ENCODE data around the gene MRC1. TPM values are rescaled to one million over a fixed set of nuclear protein-coding genes. Genes with fewer than 3 reads are reported as not detected.

The MRC1 gene
- total RNA-seq, 1 donor from 2014 or later: 0.07 TPM

- Histone ChIP-seq H4K20me1 (ENCODE audit: insufficient read depth, low read length) (no peaks in the 10 kb centered on the region), H3K4me2 (ENCODE audit: low read length) (no peak overlapping the region), H2AFZ (ENCODE audit: low read depth, low read length) (no peak overlapping the region), H3K27me3 (ENCODE audit: insufficient read depth, low read length) (no peaks in the 10 kb centered on the region), H3K9ac (ENCODE audit: low read length) (no peak overlapping the region), H3K9me3 (ENCODE audit: insufficient read depth, low read depth, low read length) (no peaks in the 10 kb centered on the region), H3K4me1 (ENCODE audit: insufficient read depth, low read length) (no peaks in the 10 kb centered on the region), H3K79me2 (ENCODE audit: insufficient read depth, low read length) (no peaks in the 10 kb centered on the region), H3K4me3 (ENCODE audit: insufficient read depth, low read depth, low read length) (no peak overlapping the region), H3K36me3 (ENCODE audit: insufficient read depth, low read length) (no peaks in the 10 kb centered on the region), H3K27ac (ENCODE audit: low read depth, low read length) (no peak overlapping the region)
- H3K9me3 Mint-ChIP-seq (ENCODE audit: unreplicated experiment): peaks cover 3% of the 10 kb centered on the region
- DNase-seq (ENCODE audit: low read depth): no peak
- TF ChIP-seq EZH2 (IDR thresholded peaks at IDR 0.05; ENCODE audit: insufficient read depth, low read length) (no peak), CTCF (IDR thresholded peaks at IDR 0.05; ENCODE audit: insufficient read depth, low read depth, low read length) (no peak)
- H3K4me3 Mint-ChIP-seq (ENCODE audit: unreplicated experiment): no peak overlapping the region
- H3K27me3 Mint-ChIP-seq (ENCODE audit: low read depth, unreplicated experiment): no peaks in the 10 kb centered on the region
- H3K36me3 Mint-ChIP-seq (ENCODE audit: low read depth, unreplicated experiment): no peaks in the 10 kb centered on the region
- no peak overlapping the region for H3K27ac Mint-ChIP-seq (ENCODE audit: unreplicated experiment)
- FAIRE-seq: no peak
- H3K4me1 Mint-ChIP-seq (ENCODE audit: low read depth, unreplicated experiment): no peaks in the 10 kb centered on the region
Measured at GRCh38 chr10:17859492-17860156, 50.5 kb downstream of the MRC1 start.

DNA sequence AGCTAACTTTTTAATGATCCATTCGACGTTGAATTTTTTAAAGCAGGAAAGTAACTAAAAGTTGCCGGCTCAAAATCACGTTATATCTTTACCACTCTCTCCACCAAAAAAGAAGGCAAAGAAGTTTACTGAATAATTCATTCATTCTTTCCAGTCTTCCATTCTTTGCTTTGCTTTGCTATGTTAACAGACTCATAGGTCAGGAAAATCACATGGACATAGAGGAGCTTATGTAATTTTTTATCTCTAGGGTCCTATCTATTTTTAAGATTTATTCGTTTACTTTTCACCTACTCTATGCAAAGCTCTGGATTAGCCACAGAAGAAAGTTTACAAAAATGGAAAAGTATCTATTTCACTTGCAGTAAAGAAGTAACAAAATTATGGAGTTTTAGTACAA, 52.6 kb downstream of the MRC1 start:
- Histone ChIP-seq H3K79me2 (ENCODE audit: insufficient read depth, low read length) (no peaks in the 10 kb centered on the region), H2AFZ (ENCODE audit: low read depth, low read length) (no peak overlapping the region), H3K27ac (ENCODE audit: low read depth, low read length) (no peak overlapping the region), H3K9me3 (ENCODE audit: insufficient read depth, low read depth, low read length) (no peaks in the 10 kb centered on the region), H3K4me2 (ENCODE audit: low read length) (no peak overlapping the region), H3K27me3 (ENCODE audit: insufficient read depth, low read length) (no peaks in the 10 kb centered on the region), H3K9ac (ENCODE audit: low read length) (no peak overlapping the region), H3K4me3 (ENCODE audit: insufficient read depth, low read depth, low read length) (no peak overlapping the region), H3K36me3 (ENCODE audit: insufficient read depth, low read length) (no peaks in the 10 kb centered on the region), H3K4me1 (ENCODE audit: insufficient read depth, low read length) (no peaks in the 10 kb centered on the region), H4K20me1 (ENCODE audit: insufficient read depth, low read length) (no peaks in the 10 kb centered on the region)
- H3K27ac Mint-ChIP-seq (ENCODE audit: unreplicated experiment): no peak overlapping the region
- no peaks in the 10 kb centered on the region for H3K36me3 Mint-ChIP-seq (ENCODE audit: low read depth, unreplicated experiment)
- FAIRE-seq (no peak), DNase-seq (ENCODE audit: low read depth) (no peak)
- no peak overlapping the region for H3K4me3 Mint-ChIP-seq (ENCODE audit: unreplicated experiment)
- TF ChIP-seq CTCF (IDR thresholded peaks at IDR 0.05; ENCODE audit: insufficient read depth, low read depth, low read length) (no peak), EZH2 (IDR thresholded peaks at IDR 0.05; ENCODE audit: insufficient read depth, low read length) (no peak)
- peaks cover 2% of the 10 kb centered on the region for H3K27me3 Mint-ChIP-seq (ENCODE audit: low read depth, unreplicated experiment)
- H3K9me3 Mint-ChIP-seq (ENCODE audit: unreplicated experiment): peaks cover 3% of the 10 kb centered on the region
- H3K4me1 Mint-ChIP-seq (ENCODE audit: low read depth, unreplicated experiment): no peaks in the 10 kb centered on the region

DNA sequence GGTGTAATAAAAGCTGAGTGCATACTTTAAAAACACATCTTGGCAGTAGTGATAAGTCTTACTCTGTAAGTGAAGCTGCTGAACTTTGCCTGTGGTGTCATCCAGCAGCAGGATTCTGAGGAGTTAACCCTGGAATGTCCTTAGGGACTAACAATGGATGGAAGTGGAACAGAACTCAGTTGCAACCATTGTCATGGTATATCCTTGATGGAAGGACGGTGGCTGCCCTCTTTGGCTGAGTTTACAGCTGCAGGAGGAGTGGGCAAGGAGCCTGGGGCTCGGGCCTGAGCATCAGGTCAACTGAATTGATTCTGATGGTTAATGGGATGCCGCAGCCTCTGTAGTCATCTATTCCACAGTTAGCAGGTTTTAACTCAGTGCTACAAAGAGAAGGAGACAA, 56.2 kb downstream of the MRC1 start:
- H3K79me2 ChIP-seq (ENCODE audit: insufficient read depth, low read length): no peaks in the 10 kb centered on the region
- no peaks in the 10 kb centered on the region for H3K36me3 ChIP-seq (ENCODE audit: insufficient read depth, low read length)
- H3K4me1 ChIP-seq (ENCODE audit: insufficient read depth, low read length): no peaks in the 10 kb centered on the region
- FAIRE-seq: no peak
- H3K27ac Mint-ChIP-seq (ENCODE audit: unreplicated experiment): no peak overlapping the region
- H3K4me3 Mint-ChIP-seq (ENCODE audit: unreplicated experiment): no peak overlapping the region
- no peaks in the 10 kb centered on the region for H3K36me3 Mint-ChIP-seq (ENCODE audit: low read depth, unreplicated experiment)
- H3K27me3 ChIP-seq (ENCODE audit: insufficient read depth, low read length): no peaks in the 10 kb centered on the region
- no peak for DNase-seq (ENCODE audit: low read depth)
- H3K4me3 ChIP-seq (ENCODE audit: insufficient read depth, low read depth, low read length): no peak overlapping the region
- H3K27me3 Mint-ChIP-seq (ENCODE audit: low read depth, unreplicated experiment): peaks cover 2% of the 10 kb centered on the region
- H3K9me3 ChIP-seq (ENCODE audit: insufficient read depth, low read depth, low read length): no peaks in the 10 kb centered on the region
- H3K9ac ChIP-seq (ENCODE audit: low read length): no peak overlapping the region
- no peak for TF ChIP-seq EZH2 (IDR thresholded peaks at IDR 0.05; ENCODE audit: insufficient read depth, low read length)
- TF ChIP-seq CTCF (IDR thresholded peaks at IDR 0.05; ENCODE audit: insufficient read depth, low read depth, low read length): no peak
- H3K9me3 Mint-ChIP-seq (ENCODE audit: unreplicated experiment): no peaks in the 10 kb centered on the region
- H2AFZ ChIP-seq (ENCODE audit: low read depth, low read length): no peak overlapping the region
- H3K4me1 Mint-ChIP-seq (ENCODE audit: low read depth, unreplicated experiment): no peaks in the 10 kb centered on the region
- no peak overlapping the region for H3K27ac ChIP-seq (ENCODE audit: low read depth, low read length)
- no peak overlapping the region for H3K4me2 ChIP-seq (ENCODE audit: low read length)
- no peaks in the 10 kb centered on the region for H4K20me1 ChIP-seq (ENCODE audit: insufficient read depth, low read length)
